SU-DHL-6 (cell line): ENCODE data around the gene ACTN4.

Experiments
- H2AFZ ChIP-seq: fragments of 200-600 bp; sonication (generic); 2 replicates; pipeline ENCODE4 v1.6.1; 2014; ENCODE audit warnings: low read depth, mild to moderate bottlenecking, moderate library complexity, mixed read lengths, antibody characterized with exemption, low read length; ENCODE audit not compliant: severe bottlenecking
- H3F3A ChIP-seq: fragments of 200-600 bp; shearing (Covaris generic); 2 replicates; pipeline ENCODE4 v1.6.0; 2016; ENCODE audit warnings: antibody characterized with exemption, mild to moderate bottlenecking; ENCODE audit not compliant: insufficient read depth
- H3K27ac ChIP-seq: fragments of 200-600 bp; sonication (generic); 2 replicates; pipeline ENCODE4 v1.5.1; 2016; ENCODE audit warnings: low read depth, mild to moderate bottlenecking, low read length, moderate library complexity, mixed read lengths
- H3K27me3 ChIP-seq: fragments of 200-600 bp; sonication (generic), shearing (Covaris generic); 2 replicates; pipeline ENCODE4 v1.6.0; 2014; ENCODE audit warnings: mild to moderate bottlenecking, low read length
- H3K36me3 ChIP-seq: fragments of 200-600 bp; sonication (generic); 2 replicates; pipeline ENCODE4 v1.6.1; 2014; ENCODE audit warnings: mild to moderate bottlenecking, low read length, mixed read lengths
- H3K4me2 ChIP-seq: fragments of 300-600, 200-600 bp; shearing (Covaris generic), sonication (generic); 2 replicates; pipeline ENCODE4 v1.6.0; 2014; ENCODE audit warnings: low read length, low read depth, mild to moderate bottlenecking; ENCODE audit not compliant: poor library complexity, severe bottlenecking
- H3K4me3 ChIP-seq: fragments of 200-600 bp; sonication (generic); 2 replicates; pipeline ENCODE4 v1.5.1; 2014; ENCODE audit warnings: antibody characterized with exemption, low read length, mild to moderate bottlenecking, mixed read lengths; ENCODE audit not compliant: insufficient read depth, poor library complexity, severe bottlenecking
- H3K79me2 ChIP-seq: fragments of 200-600 bp; sonication (generic); 2 replicates; pipeline ENCODE4 v1.6.1; 2014; ENCODE audit warnings: mild to moderate bottlenecking, low read length, moderate library complexity; ENCODE audit not compliant: insufficient read depth
- H3K9ac ChIP-seq: fragments of 200-600 bp; sonication (generic); 2 replicates; pipeline ENCODE4 v1.7.0; 2014; ENCODE audit warnings: mild to moderate bottlenecking, low read length
- H3K9me2 ChIP-seq: fragments of 200-600 bp; sonication (generic); replicated peaks from 2 replicates; pipeline ENCODE4 v1.6.1; 2014; ENCODE audit warnings: low read length; ENCODE audit not compliant: insufficient read depth
- H3K9me3 ChIP-seq: fragments of 200-600 bp; sonication (generic); 2 replicates; pipeline ENCODE4 v1.6.1; 2014; ENCODE audit warnings: low read length, mixed read lengths; ENCODE audit not compliant: insufficient read depth
- H4K20me1 ChIP-seq: fragments of 200-600 bp; sonication (generic); 2 replicates; pipeline ENCODE4 v1.6.1; 2014; ENCODE audit warnings: low read depth, mild to moderate bottlenecking, antibody characterized with exemption, low read length, moderate library complexity, mixed read lengths
- CTCF ChIP-seq: fragments of 200-600 bp; sonication (generic); IDR thresholded peaks from one replicate; pipeline ENCODE4 v1.5.1; 2017; ENCODE audit warnings: antibody characterized with exemption, mild to moderate bottlenecking, low read length, moderate library complexity; ENCODE audit not compliant: insufficient read depth, poor library complexity, severe bottlenecking
- EZH2phosphoT487 ChIP-seq: fragments of 200-600 bp; sonication (generic), shearing (Covaris generic); conservative IDR thresholded peaks from 2 replicates; pipeline ENCODE4 v1.6.1; 2018; ENCODE audit warnings: mild to moderate bottlenecking, antibody characterized with exemption, low read length, moderate library complexity, mixed read lengths

ACTN4 gene

GRCh38 chr19:38617283-38617763, 30.1 kb upstream of the ACTN4 start:
- H3K4me2 ChIP-seq, result peak overlapping the region; percentile 92
- peaks cover 46% of the 10 kb centered on the region for H3K79me2 ChIP-seq
- H3K4me3 ChIP-seq, result peak overlapping the region; percentile 60

GRCh38 chr19:38617764-38618589, 29.5 kb upstream of the ACTN4 start, which contains the start of gene MAP4K1:
MAP4K1 (minus strand) TSS chr19:38617953; CDS start chr19:38617895, 58 bp downstream.
- peaks cover 8% of the 10 kb centered on the region; the same call in 1 of the 2 replicates for H3K36me3 ChIP-seq
- peak within 1 kb of the TSS; percentile 94 for H3K9ac ChIP-seq
- no peaks in the 10 kb centered on the region for H3K9me2 ChIP-seq
- peak within 1 kb of the TSS; percentile 92 for H3K4me2 ChIP-seq
- H3K79me2 ChIP-seq, result peaks cover 46% of the 10 kb centered on the region
- peaks cover 11% of the 10 kb centered on the region for H3F3A ChIP-seq
- TF ChIP-seq CTCF (no peak), EZH2phosphoT487 (no peak)
- peak within 1 kb of the TSS; percentile 93 for H3K27ac ChIP-seq
- H2AFZ ChIP-seq, result peak within 1 kb of the TSS; percentile 21
- H3K27me3 ChIP-seq, result no peaks in the 10 kb centered on the region
- H3K9me3 ChIP-seq, result no peaks in the 10 kb centered on the region
- H4K20me1 ChIP-seq, result no peaks in the 10 kb centered on the region
- peak within 1 kb of the TSS; percentile 60 for H3K4me3 ChIP-seq

More at GRCh38 chr19:38617283-38617763, 30.1 kb upstream of the ACTN4 start:
- H3K9me3 ChIP-seq, result no peaks in the 10 kb centered on the region
- H3K36me3 ChIP-seq, result peaks cover 8% of the 10 kb centered on the region; the same call in 1 of the 2 replicates
- H3F3A ChIP-seq, result peaks cover 11% of the 10 kb centered on the region
- no peaks in the 10 kb centered on the region for H3K9me2 ChIP-seq
- no peak for TF ChIP-seq CTCF
- TF ChIP-seq EZH2phosphoT487, result no peak
- H4K20me1 ChIP-seq, result no peaks in the 10 kb centered on the region
- no peaks in the 10 kb centered on the region for H3K27me3 ChIP-seq
- H3K9ac ChIP-seq, result peak overlapping the region; percentile 94
- peak overlapping the region; percentile 93 for H3K27ac ChIP-seq
- H2AFZ ChIP-seq, result peak overlapping the region; percentile 5

GRCh38 chr19:38618590-38619360, 28.7 kb upstream of the ACTN4 start, which contains the start of gene EIF3K:
EIF3K (plus strand) TSS chr19:38619188; CDS start chr19:38619269, 81 bp downstream.
- peak within 1 kb of the TSS; percentile 54 for H2AFZ ChIP-seq
- peaks cover 8% of the 10 kb centered on the region; the same call in 1 of the 2 replicates for H3K36me3 ChIP-seq
- H3K27ac ChIP-seq, result peak within 1 kb of the TSS; percentile 93
- TF ChIP-seq EZH2phosphoT487, result no peak
- no peak for TF ChIP-seq CTCF
- peak within 1 kb of the TSS; percentile 94 for H3K9ac ChIP-seq
- H3K4me2 ChIP-seq, result peak within 1 kb of the TSS; percentile 94
- peak within 1 kb of the TSS; percentile 94 for H3K4me3 ChIP-seq
- H3K27me3 ChIP-seq, result no peaks in the 10 kb centered on the region
- no peaks in the 10 kb centered on the region for H3K9me3 ChIP-seq
- no peaks in the 10 kb centered on the region for H3K9me2 ChIP-seq
- peaks cover 46% of the 10 kb centered on the region for H3K79me2 ChIP-seq
- H4K20me1 ChIP-seq, result no peaks in the 10 kb centered on the region
- peaks cover 11% of the 10 kb centered on the region for H3F3A ChIP-seq
